SKM-1 (cell line): ENCODE results near the gene C2orf69.
A peak's percentile ranks its signal among the peaks of the same experiment; 100 is the strongest.

ENCODE experiments used
- DNase-seq: peaks from one replicate; lab custom pipeline; 2025; ENCODE audit not compliant: unreplicated experiment; lab: John Stamatoyannopoulos, UW

The C2orf69 gene

DNA sequence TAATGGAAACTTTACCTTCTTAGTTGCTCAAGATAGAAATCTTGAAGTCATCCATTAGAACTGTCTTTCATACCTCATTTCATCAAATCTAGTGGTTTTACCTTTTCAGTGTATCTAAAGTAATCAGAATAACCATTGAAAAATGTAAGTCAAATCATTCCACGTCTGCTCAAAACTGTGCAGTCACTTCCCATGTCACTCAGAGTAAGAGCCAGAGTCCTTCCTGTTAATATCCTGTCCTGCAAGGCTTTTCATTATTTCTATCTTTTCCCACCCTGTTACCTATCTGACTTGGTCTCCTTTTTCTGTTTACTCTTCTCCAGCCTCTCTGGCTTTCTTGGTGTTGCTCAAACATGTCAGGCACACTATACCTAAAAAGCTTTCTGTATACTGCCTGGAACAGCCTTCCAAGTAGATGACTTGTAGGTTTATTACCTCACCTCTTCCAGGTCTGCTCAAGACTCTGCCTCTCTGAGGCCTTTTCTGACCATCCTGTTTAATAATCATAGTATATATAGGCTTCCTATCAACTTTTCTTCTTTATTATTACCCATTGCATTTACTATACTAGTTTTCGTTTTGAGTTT, 3.4 kb downstream of the C2orf69 start:
- DNase-seq = no peak

DNA sequence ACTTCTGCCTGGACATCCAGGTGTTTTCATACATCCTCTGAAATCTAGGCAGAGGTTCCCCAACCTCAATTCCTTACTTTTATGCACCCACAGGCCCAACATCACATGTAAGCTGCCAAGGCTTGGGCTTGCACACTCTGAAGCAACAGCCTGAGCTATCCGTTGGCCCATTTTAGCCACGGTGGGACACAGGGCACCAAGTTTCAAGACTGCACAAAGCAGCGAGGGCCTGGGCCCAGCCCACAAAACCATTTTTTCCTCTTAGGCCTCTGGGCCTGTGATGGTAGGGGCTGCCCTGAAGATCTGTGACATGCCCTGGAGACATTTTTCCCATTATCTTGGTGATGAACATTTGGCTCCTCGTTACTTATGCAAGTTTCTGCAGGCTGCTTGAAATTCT, 5.9 kb downstream of the C2orf69 start:
- DNase-seq = no peak

GRCh38 chr2:199922856-199923255, 11.8 kb downstream of the C2orf69 start:
- no peak for DNase-seq

- DNase-seq = no peak
Measured at GRCh38 chr2:199923924-199924323, 12.8 kb downstream of the C2orf69 start.

DNA sequence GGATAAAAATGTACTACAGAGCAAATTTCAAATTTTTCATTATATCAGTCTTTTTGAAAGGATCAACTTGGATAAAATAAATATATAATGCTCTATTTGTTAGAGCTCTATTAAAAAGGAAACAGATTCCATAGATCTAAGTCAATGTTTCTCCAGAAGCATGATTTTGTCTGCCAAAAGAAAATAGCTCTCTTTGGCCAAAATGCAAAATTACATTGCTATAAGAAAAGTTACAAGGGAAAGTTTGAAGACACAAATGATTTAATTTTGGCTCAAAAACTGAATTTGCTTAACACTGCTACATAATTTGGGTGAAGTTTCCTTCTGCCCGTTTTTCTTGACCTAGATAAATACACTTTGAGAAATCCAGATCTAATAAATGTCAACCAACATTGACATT, 15.7 kb downstream of the C2orf69 start:
- DNase-seq = no peak

GRCh38 chr2:199928226-199928625, 17.1 kb downstream of the C2orf69 start:
- DNase-seq = no peak

DNA sequence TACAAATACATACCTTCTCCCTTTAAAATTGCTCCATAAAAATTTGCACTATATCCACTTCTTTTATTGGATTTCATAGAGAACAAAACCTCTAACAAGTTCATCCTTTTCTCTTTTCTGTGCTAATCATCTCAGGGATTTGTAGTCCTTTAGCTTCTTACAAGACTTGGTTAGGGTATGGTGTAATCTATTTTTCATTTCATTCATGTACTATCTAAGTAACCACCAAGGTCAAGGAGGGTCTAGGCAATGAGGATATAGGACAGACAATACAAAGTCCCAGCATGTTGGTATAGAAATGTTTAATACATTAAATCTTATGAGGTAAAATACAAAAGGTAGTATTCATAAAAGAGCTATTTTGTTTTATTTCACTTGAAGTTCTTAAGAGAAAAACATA, 17.5 kb downstream of the C2orf69 start:
- DNase-seq = no peak

GRCh38 chr2:199929262-199929661, 18.2 kb downstream of the C2orf69 start:
- no peak for DNase-seq

DNA sequence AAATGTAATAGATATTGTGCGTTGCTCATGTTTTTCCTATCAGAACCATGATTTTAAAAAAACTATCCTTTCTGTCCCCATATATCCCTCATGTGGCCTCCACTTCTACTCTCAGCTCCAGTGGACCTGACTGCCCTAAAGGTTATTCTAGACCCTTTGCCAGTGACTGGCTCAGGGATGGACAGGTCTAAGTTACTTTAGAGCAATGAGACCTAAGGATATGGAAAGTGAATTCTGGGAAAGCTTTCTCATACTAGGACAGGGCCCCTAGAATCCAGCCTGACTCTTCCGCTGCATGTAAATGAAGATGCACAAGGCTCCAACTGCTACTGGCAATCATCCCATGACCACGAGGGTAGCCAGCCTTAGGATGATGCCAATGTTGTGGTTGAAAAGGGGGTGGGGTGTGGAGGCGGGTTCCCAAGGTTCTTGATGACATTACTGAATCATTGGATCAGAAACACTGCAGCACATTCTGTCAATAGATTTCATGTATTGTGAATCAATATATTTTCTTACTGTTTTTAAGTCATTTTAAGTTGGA, 21.3 kb downstream of the C2orf69 start:
- DNase-seq = no peak

- no peak for DNase-seq
Measured at GRCh38 chr2:199933466-199933865, 22.4 kb downstream of the C2orf69 start.

GRCh38 chr2:199936554-199936953, 25.5 kb downstream of the C2orf69 start:
- no peak for DNase-seq

DNA sequence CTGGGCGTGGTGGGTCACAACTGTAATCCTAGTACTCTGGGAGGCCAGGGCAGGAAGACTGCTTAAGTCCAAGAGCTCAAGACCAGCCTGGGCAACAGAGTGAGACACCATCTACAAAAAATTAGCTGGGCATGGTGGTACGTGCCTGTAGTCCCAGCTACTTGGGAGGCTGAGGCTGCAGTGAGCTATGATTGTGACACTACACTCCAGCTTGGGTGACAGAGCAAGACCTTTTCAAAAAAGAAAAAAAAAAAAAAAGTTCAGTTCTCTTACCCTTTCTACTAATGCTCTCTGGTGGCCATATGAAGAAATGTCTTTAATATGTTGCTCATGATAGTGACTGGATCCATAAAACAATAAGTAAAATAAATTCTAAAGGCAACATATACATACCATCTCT, 29.3 kb downstream of the C2orf69 start:
- DNase-seq = no peak

GRCh38 chr2:199943373-199943772, 32.3 kb downstream of the C2orf69 start:
- DNase-seq = no peak

DNA sequence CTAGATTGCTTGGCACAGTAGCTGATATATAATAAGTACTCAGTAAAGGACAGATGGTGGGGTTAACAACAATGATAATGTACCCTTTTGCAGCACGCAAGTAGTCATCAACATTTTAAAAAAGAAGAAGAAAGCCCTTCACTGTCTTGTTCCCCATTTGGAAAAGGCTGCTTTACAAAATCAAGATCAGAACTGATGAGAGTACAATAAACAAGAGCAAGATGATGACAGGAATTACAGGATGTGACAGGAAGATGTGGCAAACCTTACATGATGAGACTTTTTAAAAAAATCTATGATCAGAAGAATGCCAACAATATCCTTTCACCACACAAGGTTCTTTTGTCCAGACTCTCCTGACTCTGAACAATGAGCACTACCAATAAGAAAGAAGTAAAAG, 35.1 kb downstream of the C2orf69 start:
- DNase-seq = no peak

GRCh38 chr2:199946836-199947235, 35.7 kb downstream of the C2orf69 start:
- no peak for DNase-seq

GRCh38 chr2:199950396-199950795, 39.3 kb downstream of the C2orf69 start:
- no peak for DNase-seq

GRCh38 chr2:199951023-199951422, 39.9 kb downstream of the C2orf69 start:
- DNase-seq = no peak

DNA sequence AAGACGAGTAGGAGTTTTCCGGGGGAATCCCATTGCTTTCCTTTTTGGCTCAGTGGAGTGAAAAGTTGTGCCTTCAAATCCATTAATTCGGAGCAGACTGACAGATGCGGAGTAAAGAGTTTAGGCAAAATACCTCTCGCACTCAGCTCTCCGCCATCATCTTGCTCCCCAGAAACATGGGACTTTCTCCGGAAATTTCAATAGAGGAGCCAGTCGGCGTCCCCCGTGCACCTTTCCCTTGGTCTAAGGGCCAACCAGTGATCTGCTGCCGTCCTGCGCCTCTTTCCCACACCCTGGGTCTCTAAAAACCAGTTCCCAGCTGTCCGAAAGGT, 43.9 kb downstream of the C2orf69 start:
- DNase-seq = peak; percentile 48

DNA sequence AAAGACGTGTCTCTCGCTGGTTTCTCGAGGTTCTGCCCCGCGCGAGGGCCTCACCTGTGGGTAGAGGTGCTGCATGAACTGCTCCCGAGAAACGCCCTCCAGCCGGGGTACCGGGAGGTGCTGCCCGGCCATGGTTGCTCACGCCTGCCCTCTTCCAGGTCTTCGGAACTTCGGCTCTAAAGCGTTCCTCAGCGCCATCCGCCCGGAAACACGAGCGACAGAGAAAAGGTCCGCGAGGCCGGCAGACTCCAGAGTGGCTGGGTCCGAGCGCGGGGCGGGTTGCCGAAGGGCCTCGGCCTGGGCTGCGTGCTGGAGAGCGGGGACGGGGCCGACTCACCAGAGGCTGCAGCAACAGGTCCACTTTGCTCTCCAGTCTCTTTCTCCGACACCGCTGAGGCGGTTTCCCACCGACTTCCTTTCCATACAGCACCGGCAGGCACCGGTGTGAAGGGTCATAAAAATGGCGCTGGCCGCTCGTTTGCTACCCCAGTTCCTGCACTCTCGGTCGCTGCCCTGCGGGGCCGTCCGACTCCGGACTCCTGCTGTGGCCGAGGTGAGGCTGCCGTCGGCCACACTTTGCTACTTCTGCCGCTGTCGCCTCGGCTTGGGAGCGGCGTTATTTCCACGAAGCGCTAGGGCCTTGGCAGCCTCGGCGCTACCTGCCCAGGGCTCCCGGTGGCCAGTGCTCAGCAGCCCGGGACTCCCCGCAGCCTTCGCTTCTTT, 44.4 kb downstream of the C2orf69 start, which contains the start of the genes MAIP1 and TYW5:
TSS of gene MAIP1 (plus strand) at position 244 of the 723 bp plus-strand sequence. CDS start at position 461, 217 bp downstream.
TSS of gene TYW5 (minus strand) at position 153 of the 723 bp plus-strand sequence. CDS start at position 132, 21 bp downstream.
- DNase-seq = peak; percentile 66

DNA sequence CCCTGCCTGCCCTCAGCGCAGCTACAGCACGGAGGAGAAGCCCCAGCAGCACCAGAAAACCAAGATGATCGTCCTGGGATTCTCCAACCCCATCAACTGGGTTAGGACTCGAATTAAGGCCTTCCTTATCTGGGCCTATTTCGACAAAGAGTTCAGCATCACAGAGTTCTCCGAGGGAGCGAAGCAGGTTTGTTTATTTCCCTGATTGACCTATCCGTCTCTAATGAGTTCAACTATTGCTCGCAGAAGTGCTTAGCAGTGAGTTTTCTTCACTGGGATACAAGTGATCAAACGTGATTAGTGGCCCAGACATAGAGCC, 44.9 kb downstream of the C2orf69 start:
- no peak for DNase-seq

DNA sequence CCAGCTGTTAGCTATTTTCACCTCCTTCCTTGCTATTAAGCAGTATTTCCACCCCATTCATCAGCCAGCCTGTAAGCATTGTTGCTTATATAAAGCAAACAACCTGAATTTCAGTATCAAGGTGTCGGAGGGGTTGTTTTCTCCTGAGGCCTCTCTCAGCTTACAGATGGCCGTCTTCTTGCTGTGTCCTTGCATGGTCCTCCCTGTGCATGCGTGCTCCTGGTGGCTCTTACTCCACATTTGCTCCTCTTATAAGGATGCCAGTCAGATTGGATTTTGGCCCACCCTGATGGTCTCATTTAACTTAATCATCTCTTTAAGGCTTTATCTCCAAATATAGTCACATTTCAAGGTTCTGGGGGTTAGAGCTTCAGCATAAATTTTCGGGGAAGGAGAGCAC, 46.9 kb downstream of the C2orf69 start:
- DNase-seq = no peak

GRCh38 chr2:199962203-199962602, 51.1 kb downstream of the C2orf69 start:
- no peak for DNase-seq

GRCh38 chr2:199966405-199966804, 55.3 kb downstream of the C2orf69 start:
- DNase-seq = no peak
